HG02973 (cell line): Measurements from ENCODE around the gene CDK2.

Experiments used
- ATAC-seq: cut with Tn5 transposase; IDR thresholded peaks from one replicate; pipeline ENCODE4 v1.9.1; 2021; ENCODE audit warnings: moderate library complexity; ENCODE audit not compliant: unreplicated experiment

The CDK2 gene

DNA sequence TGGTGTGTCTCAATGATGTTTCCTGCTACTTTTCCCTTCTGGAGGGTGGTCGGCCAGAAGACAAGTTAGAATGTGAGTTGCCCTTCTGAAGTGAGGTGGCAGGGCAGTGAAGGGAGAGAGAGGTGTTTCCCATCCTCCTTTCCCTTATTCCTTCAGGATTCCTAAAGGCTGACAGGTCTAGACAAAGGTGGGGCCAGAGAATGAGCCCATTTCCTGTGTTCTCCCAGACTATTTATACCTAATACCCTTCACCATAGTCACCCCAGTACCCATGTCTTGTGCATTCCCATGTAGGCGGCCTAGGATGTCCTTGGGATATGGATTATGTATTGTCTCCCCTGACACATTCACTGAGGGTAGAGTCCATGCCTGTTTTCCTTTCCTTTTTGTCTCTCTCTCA is 28.6 kb upstream of the CDK2 start:
- ATAC-seq = no peak

DNA sequence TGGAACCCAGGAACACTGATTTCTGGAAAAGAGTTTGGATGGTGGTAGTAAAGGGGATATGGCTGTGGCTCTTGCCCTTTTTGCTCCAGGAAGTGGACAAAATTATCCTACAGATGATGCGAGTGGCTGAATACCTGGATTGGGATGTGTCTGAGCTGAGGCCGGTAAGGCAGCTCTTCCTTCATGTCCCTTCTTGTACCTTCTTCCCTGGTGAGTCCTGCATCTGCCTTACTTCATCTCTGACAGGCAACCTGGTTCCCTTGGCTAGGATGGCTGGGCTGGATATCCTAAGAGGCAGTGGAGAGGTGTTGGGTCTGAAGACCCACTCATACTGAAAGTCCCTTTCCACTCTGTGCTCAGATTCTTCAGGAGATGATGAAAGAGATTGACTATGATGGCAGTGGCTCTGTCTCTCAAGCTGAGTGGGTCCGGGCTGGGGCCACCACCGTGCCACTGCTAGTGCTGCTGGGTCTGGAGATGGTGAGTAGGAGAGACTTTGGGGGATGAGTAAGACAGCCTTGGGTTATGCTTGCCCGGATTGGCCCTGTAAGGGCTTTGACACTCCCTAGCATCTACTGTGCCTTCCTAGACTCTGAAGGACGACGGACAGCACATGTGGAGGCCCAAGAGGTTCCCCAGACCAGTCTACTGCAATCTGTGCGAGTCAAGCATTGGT is 27.7 kb upstream of the CDK2 start:
- no peak for ATAC-seq

DNA sequence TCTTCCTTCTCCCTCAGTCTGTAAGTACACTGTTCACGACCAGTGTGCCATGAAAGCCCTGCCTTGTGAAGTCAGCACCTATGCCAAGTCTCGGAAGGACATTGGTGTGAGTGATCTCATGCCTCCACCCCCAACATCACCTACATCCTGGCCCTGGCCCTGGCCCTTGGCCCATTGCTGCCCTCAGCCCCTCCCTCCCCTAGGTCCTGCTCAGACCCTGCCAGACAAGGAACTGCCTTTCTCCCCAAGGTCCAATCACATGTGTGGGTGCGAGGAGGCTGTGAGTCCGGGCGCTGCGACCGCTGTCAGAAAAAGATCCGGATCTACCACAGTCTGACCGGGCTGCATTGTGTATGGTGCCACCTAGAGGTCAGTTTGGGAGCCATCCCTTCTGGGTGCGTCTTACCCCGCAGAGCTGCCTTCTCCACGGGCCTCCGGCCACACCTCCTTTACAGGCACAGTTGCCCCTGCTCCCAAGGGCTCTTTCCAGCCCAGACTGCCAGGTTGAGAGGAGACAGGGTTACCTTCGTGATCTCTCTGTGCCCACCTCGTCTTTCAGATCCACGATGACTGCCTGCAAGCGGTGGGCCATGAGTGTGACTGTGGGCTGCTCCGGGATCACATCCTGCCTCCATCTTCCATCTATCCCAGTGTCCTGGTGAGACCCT is 26.4 kb upstream of the CDK2 start:
- ATAC-seq = peak; percentile 90

DNA sequence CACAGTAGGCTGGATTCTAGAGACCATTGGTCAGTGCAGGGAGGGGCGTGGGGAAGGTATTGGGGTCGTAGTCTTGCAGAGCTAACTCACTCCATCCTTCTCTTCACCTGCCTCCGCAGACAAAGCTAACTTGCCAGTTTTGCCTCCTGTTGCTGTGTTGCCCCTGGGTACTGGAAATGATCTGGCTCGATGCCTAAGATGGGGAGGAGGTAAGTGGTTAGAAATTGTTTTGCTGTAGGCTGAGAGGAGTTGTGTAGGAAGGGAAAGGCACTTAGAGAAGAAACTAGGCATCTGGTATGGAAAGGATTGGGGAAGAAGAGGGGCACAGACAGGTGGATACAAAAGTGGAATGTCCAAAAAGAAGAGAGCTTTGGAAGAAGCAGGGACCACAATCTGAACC is 24.6 kb upstream of the CDK2 start:
- ATAC-seq = no peak

DNA sequence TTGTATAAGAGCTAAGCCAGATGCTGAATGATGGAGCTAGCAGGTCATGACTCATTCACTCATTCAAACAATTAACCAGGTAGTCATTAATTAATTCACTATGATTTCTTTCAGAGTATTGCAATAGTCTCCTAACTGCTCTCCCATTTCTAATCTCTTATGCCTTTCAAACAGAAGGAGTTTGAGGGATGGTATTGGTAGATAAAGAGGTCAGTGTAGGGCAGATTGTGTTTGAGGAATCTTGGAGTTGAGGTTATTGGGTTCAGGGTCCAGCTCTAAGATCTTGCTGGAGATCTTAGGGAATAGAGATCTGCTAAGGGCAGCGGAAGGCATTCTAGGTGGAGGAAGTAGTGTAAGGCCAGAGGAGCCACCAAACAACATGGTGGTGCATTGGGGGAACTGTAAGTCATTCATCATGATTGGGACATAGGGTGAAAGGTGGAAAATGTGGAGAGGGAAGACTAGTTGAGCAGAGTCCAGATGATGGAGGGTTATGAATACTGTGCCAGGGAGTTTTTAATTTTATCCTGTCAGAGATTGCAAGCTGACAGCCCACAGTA is 24.0 kb upstream of the CDK2 start:
- ATAC-seq = no peak

DNA sequence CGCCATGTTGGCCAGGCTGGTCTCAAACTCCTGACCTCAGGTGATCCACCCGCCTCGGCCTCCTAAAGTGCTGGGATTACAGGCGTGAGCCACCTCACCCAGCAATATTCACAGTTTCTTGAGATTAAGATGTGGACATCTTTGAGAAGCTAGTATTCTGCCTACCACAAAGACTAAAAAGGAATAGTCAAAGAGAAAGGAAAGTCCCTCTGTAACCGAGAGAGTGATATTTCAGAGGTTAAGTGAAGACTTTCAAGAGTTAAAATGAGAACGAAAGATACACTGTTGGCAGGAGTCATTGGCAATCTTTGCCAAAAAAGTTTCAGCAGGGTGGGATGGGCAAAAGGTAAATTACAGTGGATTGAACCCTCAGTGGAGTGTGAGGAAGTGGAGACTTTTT is 20.1 kb upstream of the CDK2 start:
- ATAC-seq = no peak

DNA sequence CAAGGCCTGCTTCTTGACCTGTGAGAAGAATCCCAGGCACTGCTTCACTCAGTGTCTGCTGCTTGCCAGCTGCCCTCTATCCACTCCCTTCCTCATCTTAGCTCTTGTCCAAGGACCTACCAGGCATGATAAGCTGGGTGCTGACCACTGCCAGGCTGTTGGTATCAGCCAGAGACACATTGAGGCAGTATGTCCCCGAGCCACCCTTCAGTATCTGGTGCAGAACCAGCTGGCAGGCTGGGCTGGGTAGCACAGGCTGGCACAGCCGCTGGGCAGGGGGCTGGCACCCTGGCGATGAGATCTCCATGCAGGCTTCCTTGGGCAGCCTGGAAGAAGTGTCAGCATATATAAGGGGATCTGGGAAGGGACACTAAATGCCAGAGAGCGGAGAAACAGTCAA is 11.3 kb upstream of the CDK2 start:
- ATAC-seq = no peak

DNA sequence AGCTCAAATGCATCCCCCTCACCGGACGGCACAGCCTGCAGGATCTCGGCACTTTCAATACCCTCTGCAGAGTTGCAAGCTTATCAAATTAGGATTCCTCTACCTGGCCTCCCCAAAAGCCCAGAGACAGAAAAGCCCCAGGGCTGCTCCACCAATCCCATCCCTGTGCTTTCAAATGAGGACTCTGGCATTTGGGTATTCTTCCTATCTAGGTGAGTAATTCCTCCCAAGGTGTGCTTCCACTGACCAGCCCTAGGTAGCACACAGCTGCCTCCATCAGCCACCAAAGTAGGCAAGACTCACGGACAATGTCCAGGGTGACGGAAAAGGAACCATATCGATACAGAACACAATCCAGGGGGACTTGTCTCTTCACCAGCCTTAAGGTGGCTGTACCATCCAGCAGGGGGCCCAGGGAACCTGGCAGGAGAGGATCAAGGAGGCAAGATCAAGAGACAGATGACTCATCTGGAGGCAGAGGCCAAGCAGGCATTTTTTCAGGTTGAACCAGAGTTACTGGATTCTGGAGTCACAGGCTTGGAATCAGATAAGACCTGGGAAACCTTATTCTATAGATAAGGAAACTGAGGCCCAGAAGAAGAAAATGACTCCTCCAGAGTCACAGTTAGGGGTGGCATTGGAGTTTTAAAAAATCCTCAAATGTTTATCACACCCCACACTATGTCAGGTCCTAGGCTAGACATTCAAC is 10.7 kb upstream of the CDK2 start:
- no peak for ATAC-seq

DNA sequence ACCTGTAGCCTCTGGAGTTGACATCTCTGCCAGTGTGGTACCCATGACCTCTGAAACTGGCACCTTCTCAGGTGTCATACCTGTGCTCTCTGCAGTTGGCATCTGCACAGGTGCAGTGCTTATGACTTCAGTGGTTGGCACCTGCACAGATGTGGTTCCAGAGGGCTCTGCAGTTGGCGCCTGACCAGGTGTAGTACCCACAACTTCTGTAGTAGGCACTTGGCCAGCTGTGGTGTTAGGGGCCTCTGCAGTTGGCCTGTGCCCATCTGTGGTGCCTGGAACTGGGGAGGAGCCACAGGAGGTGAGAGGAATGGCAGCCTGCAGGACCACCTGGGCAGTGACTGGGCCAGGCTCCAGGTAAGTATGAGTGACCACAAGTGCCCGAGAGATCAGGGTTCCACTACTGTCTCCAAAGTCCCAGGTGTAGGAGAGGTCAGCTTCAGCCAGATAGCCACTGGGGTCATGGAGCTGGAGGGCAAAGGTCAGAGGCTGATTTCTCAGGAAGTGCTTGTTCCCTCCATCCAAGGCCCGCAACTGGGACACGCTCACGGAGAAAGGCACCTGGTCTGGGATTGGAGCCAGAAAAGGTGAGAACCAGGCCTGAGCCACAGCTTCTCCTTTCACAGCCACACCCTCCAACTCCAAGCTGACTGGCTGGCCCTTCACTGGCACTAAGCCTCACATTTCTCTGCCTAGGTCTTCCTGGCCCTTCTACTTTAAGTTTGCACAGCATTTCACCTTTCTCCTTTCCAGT is 9.3 kb upstream of the CDK2 start:
- no peak for ATAC-seq

DNA sequence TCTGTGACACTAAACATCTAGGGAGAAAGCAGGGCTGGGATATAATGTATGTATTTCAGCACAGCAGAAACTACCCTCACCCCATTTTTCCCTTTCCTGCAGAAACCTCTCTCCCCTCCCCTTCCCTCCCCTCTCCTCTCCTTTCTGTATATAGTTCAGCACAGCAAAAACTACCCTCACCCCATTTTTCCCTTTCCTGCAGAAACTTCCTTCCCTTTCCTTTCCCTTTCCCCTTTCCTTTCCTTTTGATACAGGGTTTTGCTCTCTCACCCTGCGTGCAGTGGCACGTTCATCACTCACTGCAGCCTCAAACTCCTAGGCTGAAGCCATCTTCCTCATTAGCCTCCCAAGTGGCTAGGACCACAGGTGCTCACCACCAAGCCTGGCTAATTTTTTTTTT is 2.9 kb upstream of the CDK2 start:
- ATAC-seq = no peak

DNA sequence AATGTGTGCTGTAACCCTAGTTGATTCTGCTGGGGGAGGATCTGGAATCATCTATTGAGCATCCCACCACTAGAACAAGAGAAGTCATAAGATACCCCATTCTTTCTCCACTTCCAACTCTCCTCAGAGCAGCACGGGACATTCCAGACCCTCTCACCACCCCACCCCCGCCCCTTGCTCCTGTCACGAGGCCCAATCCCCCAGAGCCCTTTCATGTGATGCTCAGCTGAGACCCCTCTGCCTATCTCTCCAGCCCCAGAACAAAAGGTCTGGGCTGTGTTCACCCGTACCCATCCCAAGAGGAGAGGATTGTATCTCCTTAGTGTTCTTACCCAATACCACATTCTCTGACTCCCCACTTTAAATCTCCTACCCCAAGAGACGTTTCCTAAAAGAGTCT is 1.4 kb upstream of the CDK2 start:
- ATAC-seq = no peak

DNA sequence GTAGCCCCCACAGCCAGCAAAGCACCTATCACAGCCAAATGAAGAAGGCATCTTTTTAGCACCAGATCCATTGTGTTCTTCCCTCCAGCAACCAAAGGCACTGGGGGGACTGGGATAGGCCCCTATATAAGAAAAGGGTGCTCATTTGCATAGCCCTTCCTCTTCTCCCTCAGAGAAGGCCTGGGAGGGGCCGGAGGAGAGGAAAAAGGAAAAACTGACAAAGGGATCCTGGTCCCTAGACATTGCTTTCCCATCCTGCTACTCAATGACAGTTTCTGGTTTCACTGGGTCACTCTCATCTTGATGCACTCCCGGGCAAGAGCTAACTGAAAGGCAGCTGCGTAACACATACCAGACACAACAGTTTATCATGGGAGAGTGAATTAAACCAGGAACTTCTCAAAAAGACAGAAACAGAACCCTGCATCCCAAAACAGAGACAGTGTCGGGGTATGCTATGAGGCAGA is 656 bp upstream of the CDK2 start, which contains the start of gene PMEL:
TSS of gene PMEL (minus strand) at position 102 of the 467 bp plus-strand sequence. CDS start at position 71, 31 bp downstream.
- no peak for ATAC-seq

DNA sequence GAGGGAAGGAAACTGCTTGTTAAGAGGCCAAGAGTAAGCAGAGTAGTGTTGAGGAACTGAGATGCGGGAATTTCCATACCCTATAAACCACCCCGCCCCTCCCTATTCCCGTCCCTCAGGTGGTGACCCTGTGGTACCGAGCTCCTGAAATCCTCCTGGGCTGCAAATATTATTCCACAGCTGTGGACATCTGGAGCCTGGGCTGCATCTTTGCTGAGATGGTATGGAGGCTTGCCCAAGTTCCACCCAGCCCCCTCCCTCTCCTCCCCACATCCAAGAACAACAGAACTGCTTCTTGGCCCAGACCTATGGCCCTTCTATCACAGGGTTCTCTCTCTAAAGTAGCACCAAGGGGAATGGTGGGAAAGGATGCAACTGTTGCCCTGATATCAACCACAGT is 2.7 kb downstream of the CDK2 start:
- no peak for ATAC-seq

DNA sequence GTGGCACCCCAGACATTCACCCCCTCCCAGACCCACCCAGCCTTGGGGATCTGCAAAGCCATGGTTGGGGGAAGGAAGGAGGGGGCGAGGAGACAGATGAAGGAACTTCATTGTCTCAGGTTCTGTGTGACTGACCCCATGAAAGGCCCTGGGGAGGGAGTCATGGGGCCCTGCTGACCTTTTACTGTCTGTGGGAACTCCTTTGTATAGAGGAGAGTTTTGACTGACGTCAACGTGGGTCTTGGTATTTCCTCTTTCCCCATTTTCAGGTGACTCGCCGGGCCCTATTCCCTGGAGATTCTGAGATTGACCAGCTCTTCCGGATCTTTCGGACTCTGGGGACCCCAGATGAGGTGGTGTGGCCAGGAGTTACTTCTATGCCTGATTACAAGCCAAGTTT is 4.1 kb downstream of the CDK2 start:
- no peak for ATAC-seq

DNA sequence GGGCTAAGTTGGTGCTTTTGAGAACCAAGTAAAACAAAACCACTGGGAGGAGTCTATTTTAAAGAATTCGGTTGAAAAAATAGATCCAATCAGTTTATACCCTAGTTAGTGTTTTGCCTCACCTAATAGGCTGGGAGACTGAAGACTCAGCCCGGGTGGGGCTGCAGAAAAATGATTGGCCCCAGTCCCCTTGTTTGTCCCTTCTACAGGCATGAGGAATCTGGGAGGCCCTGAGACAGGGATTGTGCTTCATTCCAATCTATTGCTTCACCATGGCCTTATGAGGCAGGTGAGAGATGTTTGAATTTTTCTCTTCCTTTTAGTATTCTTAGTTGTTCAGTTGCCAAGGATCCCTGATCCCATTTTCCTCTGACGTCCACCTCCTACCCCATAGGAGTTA is 5.4 kb downstream of the CDK2 start:
- ATAC-seq = no peak

DNA sequence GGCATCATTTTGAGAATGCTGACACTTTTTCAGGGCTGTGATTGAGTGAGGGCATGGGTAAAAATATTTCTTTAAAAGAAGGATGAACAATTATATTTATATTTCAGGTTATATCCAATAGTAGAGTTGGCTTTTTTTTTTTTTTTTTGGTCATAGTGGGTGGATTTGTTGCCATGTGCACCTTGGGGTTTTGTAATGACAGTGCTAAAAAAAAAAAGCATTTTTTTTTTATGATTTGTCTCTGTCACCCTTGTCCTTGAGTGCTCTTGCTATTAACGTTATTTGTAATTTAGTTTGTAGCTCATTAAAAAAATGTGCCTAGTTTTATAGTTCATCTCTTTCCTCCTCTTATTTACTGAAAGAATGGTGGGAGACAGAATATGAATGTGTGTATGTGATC is 5.8 kb downstream of the CDK2 start:
- no peak for ATAC-seq

DNA sequence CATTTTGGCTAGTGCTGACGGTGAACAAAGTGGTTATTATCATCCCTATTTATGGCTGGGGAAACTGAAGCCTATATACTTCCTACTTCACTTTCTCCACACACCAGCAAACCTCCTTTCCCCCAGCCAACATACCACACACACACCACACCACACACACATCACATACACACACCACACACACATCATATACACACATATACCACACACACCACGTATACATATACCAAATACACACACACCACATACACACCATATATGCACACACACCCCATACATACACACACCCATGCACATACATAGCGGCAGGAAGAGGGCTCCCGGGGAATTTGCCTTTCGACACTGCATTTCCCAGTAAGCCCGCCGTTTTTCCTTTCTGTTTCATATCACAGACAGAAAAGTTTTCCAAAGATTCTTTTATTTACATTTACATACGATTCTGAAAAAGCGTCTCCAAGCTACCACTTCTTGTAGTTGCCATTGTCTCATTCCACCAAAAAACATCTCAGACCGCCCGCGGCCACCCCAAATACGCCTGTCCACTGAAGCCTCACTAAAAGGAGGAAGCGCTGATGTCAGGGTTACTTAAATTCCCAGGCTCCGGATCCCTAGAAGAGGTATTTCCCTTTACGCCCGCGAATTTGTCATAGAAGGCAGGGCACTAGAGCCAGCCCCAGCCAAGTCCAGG is 6.4 kb downstream of the CDK2 start:
- ATAC-seq = no peak

DNA sequence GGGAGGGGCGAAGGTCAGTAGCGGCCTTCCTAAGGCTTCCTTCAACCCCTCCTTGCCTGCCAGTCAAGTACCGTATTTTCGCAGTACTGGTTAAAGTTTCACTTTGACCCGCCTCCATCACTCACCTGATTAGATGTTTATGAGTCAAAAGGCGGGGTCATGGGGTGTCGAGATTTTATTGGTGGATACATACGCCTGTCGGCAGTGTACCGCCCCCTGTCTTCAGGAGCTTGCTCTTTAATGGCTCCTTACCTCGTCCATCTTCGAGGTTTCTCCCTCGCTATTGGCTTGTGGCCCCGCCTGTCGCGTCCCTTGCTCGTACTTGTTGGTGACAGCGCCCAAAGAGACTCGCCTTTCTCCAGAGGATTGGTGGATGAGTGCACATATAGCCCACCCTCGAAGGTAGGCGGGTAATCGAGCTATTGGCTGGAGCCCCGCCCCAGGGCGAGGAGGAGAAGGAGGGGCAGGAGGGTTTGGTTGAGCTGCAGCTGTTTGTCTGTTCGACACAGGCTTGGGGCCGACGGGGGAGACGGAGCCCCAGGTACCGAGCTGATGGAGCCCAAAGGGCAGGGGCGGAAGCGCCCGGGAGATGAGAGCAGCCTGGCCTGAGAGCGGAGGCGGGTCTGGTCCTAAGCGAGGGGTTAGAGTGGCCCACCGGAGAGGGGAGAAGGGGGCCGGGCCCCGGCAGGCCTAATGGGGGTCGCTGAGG is 7.1 kb downstream of the CDK2 start, which contains the start of gene RAB5B:
TSS of gene RAB5B (plus strand) at position 480 of the 709 bp plus-strand sequence. CDS start 12,883 bp downstream, outside the sequence.
- peak; percentile 92 for ATAC-seq

DNA sequence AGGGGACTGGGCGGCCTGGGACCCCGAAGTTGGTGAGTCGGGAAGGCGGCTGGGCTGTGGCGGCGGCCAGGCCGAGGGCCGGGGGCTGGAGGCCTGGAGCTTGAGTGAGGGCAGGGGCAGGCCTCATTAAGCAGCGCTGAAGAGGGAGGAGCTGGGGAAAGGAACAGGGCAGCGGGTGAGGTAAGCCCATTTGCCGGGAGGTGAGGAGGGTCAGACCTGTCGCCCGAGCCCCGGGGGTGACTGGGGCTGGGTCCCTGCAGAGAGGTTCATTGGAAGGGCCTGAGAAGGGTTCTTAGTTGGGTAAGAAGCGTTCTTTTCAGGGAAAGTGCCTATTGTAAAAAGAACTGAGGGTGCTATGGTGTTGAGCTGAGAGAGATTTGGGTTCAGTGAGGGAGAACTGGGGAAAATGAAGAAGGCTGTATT is 7.7 kb downstream of the CDK2 start:
- ATAC-seq = peak; percentile 15

DNA sequence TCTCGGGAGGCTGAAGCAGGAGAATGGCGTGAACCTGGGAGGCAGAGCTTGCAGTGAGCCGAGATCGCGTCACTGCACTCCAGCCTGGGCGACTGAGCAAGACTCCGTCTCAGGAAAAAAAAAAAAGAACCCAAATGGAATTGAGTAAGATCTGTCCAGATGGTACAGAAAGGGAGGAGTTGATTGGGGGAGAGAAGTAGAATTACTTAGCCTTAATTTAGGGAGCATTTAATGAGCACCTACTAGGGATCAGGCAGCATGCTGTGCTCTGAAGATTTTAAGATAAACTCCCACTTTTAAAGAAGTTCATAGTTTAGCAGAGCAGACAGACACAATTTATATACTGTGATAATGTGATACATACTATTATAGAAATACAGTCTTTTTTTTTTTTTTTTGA is 11.8 kb downstream of the CDK2 start:
- no peak for ATAC-seq
